ENCODE results near the gene MCFD2. TPM values are rescaled to one million over a fixed set of nuclear protein-coding genes. Genes with fewer than 3 reads are reported as not detected.
A peak's percentile ranks its signal among the peaks of the same experiment; 100 is the strongest.
"Not testable (repeated sequence)": the region's sequence is repeated elsewhere in the genome, so short reads cannot be mapped to it uniquely, and the experiment has no call there.

Gene MCFD2
- total and polyA plus RNA-seq, 11 donors = 16.1 to 113 (median 63.4) TPM

DNA sequence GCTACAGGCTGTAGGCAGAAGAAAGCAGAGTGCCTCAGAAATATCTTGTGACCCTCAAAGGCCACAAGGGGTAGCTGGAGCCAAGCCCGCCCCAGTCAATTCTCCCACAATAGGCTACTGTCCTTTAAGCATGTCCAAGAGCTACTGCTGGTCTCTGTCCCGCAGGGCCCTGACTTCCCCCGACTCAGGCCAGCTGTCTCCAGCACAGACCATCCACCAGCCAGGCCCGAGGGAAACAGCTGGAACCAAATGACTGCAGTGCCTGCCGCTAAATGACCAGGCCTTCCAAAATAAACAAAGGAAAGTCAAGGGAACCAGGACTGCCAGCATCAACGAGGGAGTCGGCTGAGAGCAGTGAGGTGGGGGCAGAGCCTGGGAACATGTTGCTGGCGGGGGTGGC, 36.7 kb downstream of the MCFD2 start:
- TF ChIP-seq, protein P1, sequence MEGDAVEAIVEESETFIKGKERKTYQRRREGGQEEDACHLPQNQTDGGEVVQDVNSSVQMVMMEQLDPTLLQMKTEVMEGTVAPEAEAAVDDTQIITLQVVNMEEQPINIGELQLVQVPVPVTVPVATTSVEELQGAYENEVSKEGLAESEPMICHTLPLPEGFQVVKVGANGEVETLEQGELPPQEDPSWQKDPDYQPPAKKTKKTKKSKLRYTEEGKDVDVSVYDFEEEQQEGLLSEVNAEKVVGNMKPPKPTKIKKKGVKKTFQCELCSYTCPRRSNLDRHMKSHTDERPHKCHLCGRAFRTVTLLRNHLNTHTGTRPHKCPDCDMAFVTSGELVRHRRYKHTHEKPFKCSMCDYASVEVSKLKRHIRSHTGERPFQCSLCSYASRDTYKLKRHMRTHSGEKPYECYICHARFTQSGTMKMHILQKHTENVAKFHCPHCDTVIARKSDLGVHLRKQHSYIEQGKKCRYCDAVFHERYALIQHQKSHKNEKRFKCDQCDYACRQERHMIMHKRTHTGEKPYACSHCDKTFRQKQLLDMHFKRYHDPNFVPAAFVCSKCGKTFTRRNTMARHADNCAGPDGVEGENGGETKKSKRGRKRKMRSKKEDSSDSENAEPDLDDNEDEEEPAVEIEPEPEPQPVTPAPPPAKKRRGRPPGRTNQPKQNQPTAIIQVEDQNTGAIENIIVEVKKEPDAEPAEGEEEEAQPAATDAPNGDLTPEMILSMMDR (IDR thresholded peaks at IDR 0.05) = no peak
- TF ChIP-seq POLR2A (IDR thresholded peaks at IDR 0.05) = no peak
- peaks cover 6 to 68% (median 51%) of the 10 kb centered on the region in 12 donors for H3K4me1 ChIP-seq
- H3K27me3 ChIP-seq = no peaks in the 10 kb centered on the region
- H3K9me3 ChIP-seq = no peaks in the 10 kb centered on the region
- H3K4me3 ChIP-seq = no peak overlapping the region
- intact Hi-C loops (cut with DNase I) = loop anchor here in 7 of 10 donors (5.0 kb wide), 5 partner anchors 67 to 232 kb away; no protein-coding TSS in a partner anchor
- ATAC-seq (peak; percentile 23 to 75 (median 52)), DNase-seq (peak; percentile 73 to 88 (median 85))
- 42 to 52% (median 49%) methylated on average over 7 to 8 of the region's 8 CpGs for WGBS, 4 donors
- H3K36me3 ChIP-seq = no peaks in the 10 kb centered on the region
- peak overlapping the region in 7 of 12 donors; percentile 33 to 58 (median 45) for H3K27ac ChIP-seq

DNA sequence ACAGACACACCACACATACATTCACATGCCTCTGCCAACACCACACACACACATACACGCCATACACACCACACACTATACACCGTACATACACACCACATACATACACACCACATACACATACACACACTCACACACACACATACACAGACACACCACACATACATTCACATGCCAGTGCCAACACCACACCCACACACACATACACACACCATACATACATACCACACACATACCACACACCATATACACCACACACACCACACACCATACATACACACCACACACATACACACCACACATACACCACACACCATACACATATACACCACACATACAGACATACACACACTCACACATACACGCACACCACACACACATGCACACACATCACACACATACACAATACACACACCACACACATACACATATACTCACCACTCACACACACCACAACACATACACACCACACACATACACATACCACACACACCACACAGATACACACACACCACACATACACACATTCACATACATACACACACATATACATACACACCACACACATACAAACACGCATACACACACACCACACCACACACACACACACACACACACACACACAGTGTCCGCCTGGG, 37.2 kb downstream of the MCFD2 start:
- intact Hi-C loops (cut with DNase I) = loop anchor here in 7 of 10 donors (5.0 kb wide), 5 partner anchors 66 to 231 kb away; no protein-coding TSS in a partner anchor
- Histone ChIP-seq H3K4me1 (peaks cover 9 to 73% (median 56%) of the 10 kb centered on the region in 12 donors), H3K9me3 (no peaks in the 10 kb centered on the region), H3K27me3 (no peaks in the 10 kb centered on the region), H3K27ac (peak overlapping the region in 8 of 12 donors; percentile 2 to 58 (median 41)), H3K4me3 (no peak overlapping the region), H3K36me3 (no peaks in the 10 kb centered on the region)
- DNase-seq = no peak
- WGBS, 4 donors = 81 to 91% (median 89%) methylated on average over 5 of the region's 5 CpGs
- no peak for TF ChIP-seq POLR2A (IDR thresholded peaks at IDR 0.05)
- TF ChIP-seq, protein P1 (IDR thresholded peaks at IDR 0.05) = no peak
- ATAC-seq = no peak

DNA sequence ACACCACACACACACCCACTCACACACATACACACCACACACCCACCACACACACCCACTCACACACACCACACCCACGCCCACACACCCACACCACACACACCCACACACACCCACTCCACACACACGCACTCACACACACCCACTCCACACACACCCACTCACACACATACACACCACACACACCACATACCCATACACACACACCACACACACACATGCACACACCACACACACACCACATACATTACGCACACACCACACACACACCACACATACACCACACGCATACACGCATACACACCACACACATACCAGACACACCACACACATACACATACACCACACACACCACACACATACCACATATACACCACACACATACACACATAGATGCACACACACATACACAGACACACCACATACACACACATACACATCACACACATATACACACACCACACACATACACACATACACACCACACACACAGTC, 37.9 kb downstream of the MCFD2 start:
- H3K36me3 ChIP-seq = no peaks in the 10 kb centered on the region
- TF ChIP-seq POLR2A (IDR thresholded peaks at IDR 0.05) = no peak
- TF ChIP-seq, protein P1 (IDR thresholded peaks at IDR 0.05) = no peak
- intact Hi-C loops (cut with DNase I) = loop anchor here in 9 of 10 donors (2.0 to 5.0 kb wide), 6 partner anchors 65 to 230 kb away; no protein-coding TSS in a partner anchor
- ATAC-seq = no peak
- H3K27ac ChIP-seq = peak overlapping the region in 4 of 12 donors; percentile 33 to 58 (median 39)
- H3K27me3 ChIP-seq = no peaks in the 10 kb centered on the region
- H3K9me3 ChIP-seq = no peaks in the 10 kb centered on the region
- H3K4me1 ChIP-seq = peaks cover 7 to 76% (median 60%) of the 10 kb centered on the region in 12 donors
- 91 to 95% (median 94%) methylated on average over 5 of the region's 5 CpGs for WGBS, 4 donors
- no peak overlapping the region for H3K4me3 ChIP-seq
- DNase-seq = no peak

DNA sequence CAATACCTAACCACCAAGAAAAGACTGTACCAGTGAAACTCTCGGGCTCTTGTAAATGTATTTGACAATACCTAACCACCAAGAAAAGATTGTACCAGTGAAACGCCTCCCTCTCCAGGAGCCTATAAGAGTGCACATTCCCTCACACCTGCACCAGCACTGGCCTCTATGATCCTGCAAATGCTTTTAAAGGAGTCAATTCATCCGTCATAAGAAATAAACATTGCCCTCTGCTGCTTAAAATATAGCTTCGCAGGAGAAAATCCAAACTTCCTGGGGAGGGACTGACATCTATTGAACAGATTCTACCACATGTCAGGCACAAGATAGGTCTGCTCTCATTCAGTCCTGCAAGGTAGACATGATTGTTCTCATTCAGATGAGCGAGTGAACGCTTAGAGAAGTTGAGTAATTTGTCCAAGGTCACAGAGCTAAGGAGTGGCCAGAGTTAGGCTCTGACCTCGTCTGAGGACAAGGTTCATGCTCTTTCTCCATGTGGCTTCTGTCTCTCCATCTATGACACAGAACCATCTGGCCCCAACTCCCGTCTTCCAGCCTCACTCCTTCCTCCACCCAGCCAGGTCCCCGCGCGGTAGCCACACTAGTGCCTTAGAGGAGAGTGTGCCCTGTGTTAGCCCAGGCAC, 38.7 kb downstream of the MCFD2 start:
- H3K4me1 ChIP-seq = peaks cover 4 to 67% (median 52%) of the 10 kb centered on the region in 12 donors
- TF ChIP-seq, protein P1 (IDR thresholded peaks at IDR 0.05) = peak; percentile 33 to 79 (median 66)
- no peak for TF ChIP-seq POLR2A (IDR thresholded peaks at IDR 0.05)
- intact Hi-C loops (cut with DNase I) = loop anchor here in 9 of 10 donors (2.0 to 5.0 kb wide), 6 partner anchors 65 to 230 kb away; no protein-coding TSS in a partner anchor
- ATAC-seq = peak; percentile 35 to 45 (median 42)
- H3K27ac ChIP-seq = peak overlapping the region in 9 of 12 donors; percentile 33 to 77 (median 49)
- WGBS, 4 donors = 40 to 54% (median 45%) methylated on average over 11 of the region's 11 CpGs
- no peaks in the 10 kb centered on the region for H3K27me3 ChIP-seq
- no peak overlapping the region for H3K4me3 ChIP-seq
- no peaks in the 10 kb centered on the region for H3K9me3 ChIP-seq
- H3K36me3 ChIP-seq = no peaks in the 10 kb centered on the region
- peak in 3 of 5 donors; percentile 52 to 68 (median 65) for DNase-seq

DNA sequence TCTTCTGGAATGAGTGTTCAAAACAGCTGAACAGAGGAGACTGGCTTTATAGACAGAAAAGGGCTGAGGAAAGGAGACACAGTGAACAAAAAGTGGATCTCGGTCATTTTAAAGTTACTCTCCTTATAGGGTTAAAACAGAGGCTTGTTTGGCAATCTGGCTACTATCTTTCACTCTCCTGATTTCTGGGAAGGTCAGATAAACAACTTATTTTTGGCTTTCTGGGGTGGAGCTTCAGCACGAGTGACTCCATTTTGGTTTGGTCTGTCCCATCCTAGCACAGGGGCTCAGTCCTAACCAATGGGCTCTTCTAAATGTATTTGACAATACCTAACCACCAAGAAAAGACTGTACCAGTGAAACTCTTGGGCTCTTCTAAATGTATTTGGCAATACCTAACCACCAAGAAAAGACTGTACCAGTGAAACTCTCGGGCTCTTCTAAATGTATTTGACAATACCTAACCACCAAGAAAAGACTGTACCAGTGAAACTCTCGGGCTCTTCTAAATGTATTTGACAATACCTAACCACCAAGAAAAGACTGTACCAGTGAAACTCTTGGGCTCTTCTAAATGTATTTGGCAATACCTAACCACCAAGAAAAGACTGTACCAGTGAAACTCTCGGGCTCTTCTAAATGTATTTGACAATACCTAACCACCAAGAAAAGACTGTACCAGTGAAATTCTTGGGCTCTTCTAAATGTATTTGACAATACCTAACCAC, 39.5 kb downstream of the MCFD2 start:
- H3K36me3 ChIP-seq, H3K4me3 ChIP-seq, DNase-seq, H3K9me3 ChIP-seq, ATAC-seq, H3K27me3 ChIP-seq: not testable (repeated sequence)
- whole genome bisulfite sequencing, 4 donors = 80 to 85% (median 81%) methylated on average over 4 to 5 of the region's 5 CpGs
- intact Hi-C loops (cut with DNase I) = loop anchor here in 9 of 10 donors (2.0 to 5.0 kb wide), 8 partner anchors 21 to 229 kb away; no protein-coding TSS in a partner anchor
- peak overlapping the region in 8 of 12 donors; percentile 18 to 78 (median 60) for H3K27ac ChIP-seq
- peaks cover 4 to 60% (median 45%) of the 10 kb centered on the region in 12 donors for H3K4me1 ChIP-seq

All from heart left ventricle (tissue), 16 donors.